ENCODE data around the gene GRN. TPM values are rescaled to one million over a fixed set of nuclear protein-coding genes. Genes with fewer than 3 reads are reported as not detected.

The GRN gene
- total and polyA plus RNA-seq, 2 donors: 155 to 241 TPM

DNA sequence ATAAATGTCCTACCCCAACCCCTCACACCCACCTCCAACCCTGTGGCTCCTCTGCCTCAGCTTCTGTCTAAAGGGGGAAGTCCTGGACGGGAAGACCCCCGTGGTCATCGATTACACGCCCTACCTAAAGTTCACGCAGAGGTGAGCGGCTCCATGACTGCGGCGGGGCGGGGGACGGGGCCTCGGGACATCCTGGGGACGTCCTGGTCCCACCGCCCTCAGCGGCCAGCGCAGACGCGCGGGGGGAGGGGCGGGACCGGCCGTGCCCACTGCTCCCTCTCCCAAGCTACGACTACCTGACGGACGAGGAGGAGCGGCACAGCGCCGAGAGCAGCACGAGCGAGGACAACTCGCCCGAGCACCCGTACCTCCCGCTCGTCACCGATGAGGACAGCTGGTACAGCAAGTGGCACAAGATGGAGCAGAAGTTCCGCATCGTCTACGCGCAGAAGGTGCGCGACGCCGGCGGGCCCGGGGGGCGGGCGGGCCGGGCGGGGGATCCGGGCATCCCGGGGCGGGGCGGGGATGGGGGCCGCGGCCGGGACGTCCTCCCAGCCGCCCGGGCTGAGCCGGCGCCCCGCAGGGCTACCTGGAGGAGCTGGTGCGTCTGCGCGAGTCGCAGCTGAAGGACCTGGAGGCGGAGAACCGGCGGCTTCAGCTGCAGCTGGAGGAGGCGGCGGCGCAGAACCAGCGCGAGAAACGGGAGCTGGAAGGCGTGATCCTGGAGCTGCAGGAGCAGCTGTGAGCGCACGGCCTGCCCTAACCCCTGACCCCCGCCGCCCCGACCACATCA, 30.0 kb upstream of the GRN start:
- no peaks in the 10 kb centered on the region for H3K36me3 ChIP-seq (ENCODE audit: insufficient read depth)
- no peak for DNase-seq (ENCODE audit: extremely low spot score)
- H3K4me3 ChIP-seq (ENCODE audit: low read depth, low read length): peak overlapping the region; percentile 9
- no peaks in the 10 kb centered on the region for H3K4me1 ChIP-seq (ENCODE audit: insufficient read depth)
- WGBS: under 1% methylated on average over 81 of the region's 81 CpGs
- H3K27ac ChIP-seq (ENCODE audit: low read depth): no peak overlapping the region

DNA sequence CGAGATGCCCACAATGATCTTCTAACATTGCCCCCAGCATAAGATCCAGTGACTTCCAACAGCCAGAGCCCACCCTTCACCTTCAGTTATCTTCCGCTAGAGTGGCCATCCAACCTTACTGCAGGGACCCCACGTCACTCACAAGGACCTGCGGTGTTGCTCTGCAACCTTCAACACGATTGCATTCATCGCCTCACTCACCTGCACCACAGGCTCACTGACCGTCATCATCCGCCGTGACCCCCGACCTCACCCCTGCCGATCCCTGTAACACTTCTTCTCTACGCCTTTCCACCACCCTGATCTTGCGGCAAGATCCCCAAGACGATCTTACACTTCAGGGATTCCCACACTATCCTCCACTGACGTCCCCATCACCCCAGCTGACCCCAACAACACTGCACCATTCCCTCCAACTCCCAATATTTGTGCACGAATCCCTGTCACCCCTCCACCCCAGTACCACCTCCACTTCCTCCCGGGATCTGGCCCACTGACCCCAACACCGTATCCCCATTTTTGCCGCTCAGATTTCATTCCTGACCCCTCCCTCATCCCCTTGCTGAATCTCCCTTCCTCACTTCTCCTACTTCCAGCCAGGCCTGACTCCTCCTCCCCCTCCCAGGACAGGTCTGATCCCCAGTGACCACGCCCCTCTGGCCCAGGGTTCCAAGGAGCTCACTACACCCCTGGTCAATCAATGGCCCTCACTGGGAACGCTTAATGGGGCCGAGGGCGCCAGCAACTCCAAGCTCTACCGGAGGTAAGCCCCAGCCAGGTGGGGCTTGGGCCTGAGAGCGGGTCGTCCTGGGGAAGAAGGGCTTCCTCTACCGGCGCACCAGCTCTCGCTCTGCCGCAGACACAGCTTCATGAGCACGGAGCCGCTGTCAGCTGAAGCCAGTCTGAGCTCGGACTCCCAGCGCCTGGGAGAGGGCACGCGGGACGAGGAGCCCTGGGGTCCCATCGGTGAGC, 29.1 kb upstream of the GRN start:
- 6% methylated on average over 38 of the region's 38 CpGs for WGBS
- no peaks in the 10 kb centered on the region for H3K4me1 ChIP-seq (ENCODE audit: insufficient read depth)
- H3K4me3 ChIP-seq (ENCODE audit: low read depth, low read length): no peak overlapping the region
- H3K27ac ChIP-seq (ENCODE audit: low read depth): no peak overlapping the region
- no peak for DNase-seq (ENCODE audit: extremely low spot score)
- no peaks in the 10 kb centered on the region for H3K36me3 ChIP-seq (ENCODE audit: insufficient read depth)

- no peaks in the 10 kb centered on the region for H3K4me1 ChIP-seq (ENCODE audit: insufficient read depth)
- H3K27ac ChIP-seq (ENCODE audit: low read depth): no peak overlapping the region
- 88% methylated on average over 6 of the region's 6 CpGs for WGBS
- no peaks in the 10 kb centered on the region for H3K36me3 ChIP-seq (ENCODE audit: insufficient read depth)
- DNase-seq (ENCODE audit: extremely low spot score): no peak
- H3K4me3 ChIP-seq (ENCODE audit: low read depth, low read length): no peak overlapping the region
Measured at GRCh38 chr17:44317545-44317944, 27.6 kb upstream of the GRN start.

DNA sequence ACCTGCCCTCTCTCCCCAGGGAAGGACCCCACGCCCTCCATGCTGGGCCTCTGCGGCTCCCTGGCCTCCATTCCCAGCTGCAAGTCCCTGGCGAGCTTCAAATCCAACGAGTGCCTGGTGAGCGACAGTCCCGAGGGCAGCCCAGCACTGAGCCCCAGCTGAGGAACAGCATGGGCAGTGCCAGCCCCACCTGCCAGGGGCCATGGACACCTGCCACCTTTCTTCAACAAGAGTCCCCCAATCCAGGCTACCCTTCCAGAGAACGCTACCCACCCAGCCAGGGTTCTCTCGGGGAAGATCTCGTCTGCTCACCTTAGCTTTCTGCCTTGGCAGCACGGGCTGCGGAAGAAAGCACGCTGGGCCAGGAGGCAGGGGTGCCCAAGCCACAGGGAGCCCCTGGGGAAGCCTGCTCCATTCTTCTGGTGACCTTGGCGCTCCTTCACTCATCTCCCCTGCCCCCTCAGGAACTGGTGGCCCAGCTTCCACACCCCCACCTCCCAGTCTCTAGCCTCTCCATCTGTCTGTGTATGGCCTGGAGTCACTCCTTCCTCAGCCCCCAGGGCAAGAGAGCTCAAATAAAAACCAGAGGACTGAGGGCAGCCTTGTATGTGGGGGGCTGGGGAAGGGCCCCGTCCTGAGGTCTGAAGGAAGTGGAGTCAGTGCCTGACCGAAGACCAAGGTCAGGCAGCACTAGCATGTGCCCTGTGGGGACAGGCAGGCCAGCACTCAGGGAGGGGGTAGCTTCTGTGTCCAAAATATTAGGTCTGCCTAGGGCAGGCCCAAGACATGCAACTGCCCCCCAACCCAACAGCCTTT, 26.8 kb upstream of the GRN start:
- Histone ChIP-seq H3K27ac (ENCODE audit: low read depth) (no peak overlapping the region), H3K36me3 (ENCODE audit: insufficient read depth) (no peaks in the 10 kb centered on the region), H3K4me1 (ENCODE audit: insufficient read depth) (no peaks in the 10 kb centered on the region), H3K4me3 (ENCODE audit: low read depth, low read length) (no peak overlapping the region)
- 80% methylated on average over 15 of the region's 15 CpGs for WGBS
- no peak for DNase-seq (ENCODE audit: extremely low spot score)

DNA sequence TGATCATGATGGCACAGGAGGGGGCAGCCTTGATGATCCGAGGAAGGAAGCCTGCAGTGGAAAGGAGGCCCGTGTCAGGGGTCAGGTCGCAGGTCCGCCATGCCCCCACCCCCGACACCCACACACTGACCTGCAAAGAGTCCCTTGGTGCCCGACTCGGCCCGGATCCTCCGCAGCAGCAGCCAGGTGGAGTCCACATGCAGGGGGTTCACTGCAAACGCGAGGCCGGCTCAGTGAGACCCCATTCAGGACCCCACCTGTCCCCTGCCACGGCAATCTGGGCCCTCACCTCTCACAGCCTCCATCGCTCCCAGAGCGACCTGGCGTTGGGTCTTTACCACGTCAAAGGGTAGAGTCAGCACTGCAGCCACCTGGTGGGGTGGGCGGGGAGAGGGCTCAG, 25.0 kb upstream of the GRN start:
- Histone ChIP-seq H3K4me3 (ENCODE audit: low read depth, low read length) (no peak overlapping the region), H3K27ac (ENCODE audit: low read depth) (no peak overlapping the region), H3K4me1 (ENCODE audit: insufficient read depth) (no peaks in the 10 kb centered on the region), H3K36me3 (ENCODE audit: insufficient read depth) (no peaks in the 10 kb centered on the region)
- 86% methylated on average over 18 of the region's 18 CpGs for WGBS
- DNase-seq (ENCODE audit: extremely low spot score): no peak

GRCh38 chr17:44321246-44322120, 23.6 kb upstream of the GRN start:
- 87% methylated on average over 21 of the region's 21 CpGs for WGBS

GRCh38 chr17:44322236-44322895, 22.7 kb upstream of the GRN start:
- WGBS: 93% methylated on average over 11 of the region's 11 CpGs
- no peak for DNase-seq (ENCODE audit: extremely low spot score)
- H3K36me3 ChIP-seq (ENCODE audit: insufficient read depth): no peaks in the 10 kb centered on the region
- H3K4me1 ChIP-seq (ENCODE audit: insufficient read depth): no peaks in the 10 kb centered on the region
- H3K4me3 ChIP-seq (ENCODE audit: low read depth, low read length): no peak overlapping the region
- H3K27ac ChIP-seq (ENCODE audit: low read depth): no peak overlapping the region

More at GRCh38 chr17:44321246-44322120, 23.6 kb upstream of the GRN start:
- Histone ChIP-seq H3K27ac (ENCODE audit: low read depth) (no peak overlapping the region), H3K4me3 (ENCODE audit: low read depth, low read length) (no peak overlapping the region), H3K4me1 (ENCODE audit: insufficient read depth) (no peaks in the 10 kb centered on the region), H3K36me3 (ENCODE audit: insufficient read depth) (no peaks in the 10 kb centered on the region)
- DNase-seq (ENCODE audit: extremely low spot score): no peak

DNA sequence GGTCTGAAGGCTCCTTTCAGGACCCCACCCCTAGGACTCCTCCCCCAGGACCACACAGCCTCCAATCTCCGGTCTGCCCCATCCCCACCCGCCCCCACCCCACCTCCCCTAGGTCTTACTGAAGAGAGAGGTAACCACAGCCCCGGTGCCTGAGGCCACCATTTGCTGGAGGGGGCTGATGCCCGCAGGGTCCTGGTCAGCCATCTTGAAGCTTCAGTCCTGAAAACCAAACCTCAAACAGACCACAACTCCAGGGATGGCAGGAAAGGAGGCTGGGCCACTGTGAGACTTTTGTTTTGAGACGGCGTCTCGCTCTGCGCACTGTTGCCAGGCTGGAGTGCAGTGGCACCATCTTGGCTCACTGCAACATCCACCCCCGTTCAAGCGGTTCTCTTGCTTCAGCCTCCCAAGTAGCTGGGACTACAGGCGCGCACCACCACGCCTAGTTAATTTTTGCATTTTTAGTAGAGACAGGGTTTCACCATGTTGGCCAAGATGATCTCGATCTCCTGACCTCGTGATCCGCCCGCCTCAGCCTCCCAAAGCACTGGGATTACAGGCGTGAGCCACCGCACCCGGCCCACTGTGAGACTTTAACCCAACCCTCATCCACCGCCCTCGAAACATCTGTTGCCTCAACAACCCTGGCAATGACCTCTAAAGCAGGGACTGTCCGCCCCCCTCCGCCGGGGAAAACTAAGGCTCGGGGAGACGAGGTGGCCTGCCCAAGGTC, 21.6 kb upstream of the GRN start:
- Histone ChIP-seq H3K4me1 (ENCODE audit: insufficient read depth) (no peaks in the 10 kb centered on the region), H3K4me3 (ENCODE audit: low read depth, low read length) (peak overlapping the region; percentile 85), H3K27ac (ENCODE audit: low read depth) (no peak overlapping the region), H3K36me3 (ENCODE audit: insufficient read depth) (no peaks in the 10 kb centered on the region)
- DNase-seq (ENCODE audit: extremely low spot score): no peak
- 55% methylated on average over 27 of the region's 27 CpGs for WGBS

DNA sequence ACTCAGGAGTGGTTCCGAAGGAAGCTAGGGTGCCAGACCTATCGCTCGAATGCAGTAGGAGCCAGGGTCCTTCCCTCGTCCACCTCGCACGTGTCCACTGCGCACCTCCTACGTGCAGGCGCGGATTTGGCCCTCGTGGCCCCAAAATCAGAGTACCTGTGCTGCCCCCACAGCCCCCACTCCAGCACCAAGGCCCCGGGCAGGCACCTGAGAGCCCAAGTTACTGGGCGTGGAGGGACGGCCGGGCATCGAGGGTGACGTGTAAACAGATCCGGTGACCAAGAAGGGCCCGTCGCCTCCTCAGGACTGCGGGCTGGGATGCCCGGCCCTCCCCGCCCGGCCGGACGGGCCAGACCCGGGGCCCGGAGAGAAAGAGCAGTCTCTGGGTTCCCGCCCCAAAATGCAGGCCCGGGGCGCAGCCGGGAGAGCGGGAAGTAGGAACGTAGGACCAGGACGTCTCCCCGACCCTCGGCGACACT, 21.0 kb upstream of the GRN start:
- H3K4me3 ChIP-seq (ENCODE audit: low read depth, low read length): peak overlapping the region; percentile 85
- H3K36me3 ChIP-seq (ENCODE audit: insufficient read depth): no peaks in the 10 kb centered on the region
- H3K4me1 ChIP-seq (ENCODE audit: insufficient read depth): no peaks in the 10 kb centered on the region
- 2% methylated on average over 38 of the region's 38 CpGs for WGBS
- no peak for DNase-seq (ENCODE audit: extremely low spot score)
- H3K27ac ChIP-seq (ENCODE audit: low read depth): no peak overlapping the region

- H3K27ac ChIP-seq (ENCODE audit: low read depth): peak within 1 kb of the TSS; percentile 94
- peak; percentile 75 for DNase-seq (ENCODE audit: extremely low spot score)
- H3K4me3 ChIP-seq (ENCODE audit: low read depth, low read length): peak within 1 kb of the TSS; percentile 85
- H3K4me1 ChIP-seq (ENCODE audit: insufficient read depth): no peaks in the 10 kb centered on the region
- WGBS: under 1% methylated on average over 85 of the region's 85 CpGs
- no peaks in the 10 kb centered on the region for H3K36me3 ChIP-seq (ENCODE audit: insufficient read depth)
Measured at GRCh38 chr17:44324571-44325275, 20.4 kb upstream of the GRN start, which contains the start of gene SLC25A39. Gene SLC25A39 (minus strand): TSS chr17:44324823. CDS start chr17:44323562, 1,261 bp downstream.

- DNase-seq (ENCODE audit: extremely low spot score): peak; percentile 90
- no peak overlapping the region for H3K27ac ChIP-seq (ENCODE audit: low read depth)
- no peaks in the 10 kb centered on the region for H3K4me1 ChIP-seq (ENCODE audit: insufficient read depth)
- peak overlapping the region; percentile 85 for H3K4me3 ChIP-seq (ENCODE audit: low read depth, low read length)
- no peaks in the 10 kb centered on the region for H3K36me3 ChIP-seq (ENCODE audit: insufficient read depth)
- 25% methylated on average over 31 of the region's 31 CpGs for WGBS
Measured at GRCh38 chr17:44326861-44327444, 18.1 kb upstream of the GRN start.
